Activated CD8-positive, alpha-beta memory T cell treated with anti-CD3 and anti-CD28 coated beads for 36 hours (primary cell): ENCODE measurements around the gene TCL1A. TPM values are rescaled to one million over a fixed set of nuclear protein-coding genes. Genes with fewer than 3 reads are reported as not detected.
"Not testable (repeated sequence)": the region's sequence is repeated elsewhere in the genome, so short reads cannot be mapped to it uniquely, and the experiment has no call there.

Experiments
- CTCF ChIA-PET: fragments of 350-600 bp; sonication (Branson Sonifier 250); formaldehyde crosslinking; loops from one replicate; lab custom pipeline; 2021; ENCODE audit warnings: antibody characterized with exemption; lab: Charles Lee
- POLR2A ChIA-PET: fragments of 350-600 bp; sonication (Branson Sonifier 250); formaldehyde crosslinking; loops from one replicate; lab custom pipeline; 2021; ENCODE audit warnings: antibody characterized with exemption; lab: Charles Lee
- total RNA-seq, 2 experiments: library from RNA; stranded (reverse); gene quantifications; one replicate each; pipeline ENCODE4 v1.2.3, GENCODE V29; 2021

TCL1A gene
- total RNA-seq, result not detected

GRCh38 chr14:95713596-95714371, at the start of gene TCL1A:
TCL1A (minus strand) TSS chr14:95714125; CDS start chr14:95714066, 59 bp downstream.
- POLR2A ChIA-PET, result no interaction called here
- CTCF ChIA-PET, result no interaction called here

GRCh38 chr14:95763032-95763431, 49.1 kb upstream of the TCL1A start:
- POLR2A ChIA-PET, CTCF ChIA-PET: not testable (repeated sequence)

DNA sequence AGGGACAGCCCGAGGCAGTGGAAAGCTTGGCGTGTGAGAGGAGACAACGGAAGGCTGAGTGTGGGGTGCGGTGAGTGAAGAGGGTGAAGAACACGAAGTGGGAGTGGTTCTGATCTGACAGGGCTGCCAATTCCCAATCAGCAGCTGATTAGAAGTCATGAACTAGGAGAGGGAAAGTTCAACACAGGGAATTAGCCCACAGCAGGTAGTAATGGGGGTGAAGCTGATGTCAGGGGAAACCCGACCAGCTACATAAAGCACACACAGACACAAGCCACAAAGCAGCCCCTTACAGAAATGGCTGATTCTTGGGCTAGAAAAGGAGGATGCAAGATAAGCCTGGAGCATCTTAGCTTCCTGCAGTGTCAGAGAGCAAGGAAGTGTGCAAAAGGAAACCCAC, 47.5 kb upstream of the TCL1A start:
- ChIA-PET CTCF (no interaction called here), POLR2A (no interaction called here)

DNA sequence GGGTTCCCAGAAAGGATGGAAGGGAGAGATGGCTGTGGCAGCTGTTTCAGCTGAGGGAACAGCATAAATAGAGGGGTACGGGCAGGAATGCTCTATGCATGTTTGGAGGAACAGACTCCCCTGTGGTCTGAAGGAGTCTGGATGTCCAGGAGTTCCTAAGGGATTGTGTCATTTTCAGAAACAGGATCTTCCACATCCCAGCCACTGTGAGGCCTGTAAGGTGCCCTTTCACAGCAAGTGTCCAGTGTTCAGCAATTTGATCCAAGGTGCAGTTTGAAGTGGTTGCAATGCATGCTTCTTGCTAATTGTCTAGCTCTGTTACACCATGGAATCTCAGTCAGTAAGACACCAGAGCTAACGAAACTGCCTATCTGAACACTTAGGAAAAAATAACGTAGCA, 46.7 kb upstream of the TCL1A start:
- ChIA-PET POLR2A (no interaction called here), CTCF (no interaction called here)

DNA sequence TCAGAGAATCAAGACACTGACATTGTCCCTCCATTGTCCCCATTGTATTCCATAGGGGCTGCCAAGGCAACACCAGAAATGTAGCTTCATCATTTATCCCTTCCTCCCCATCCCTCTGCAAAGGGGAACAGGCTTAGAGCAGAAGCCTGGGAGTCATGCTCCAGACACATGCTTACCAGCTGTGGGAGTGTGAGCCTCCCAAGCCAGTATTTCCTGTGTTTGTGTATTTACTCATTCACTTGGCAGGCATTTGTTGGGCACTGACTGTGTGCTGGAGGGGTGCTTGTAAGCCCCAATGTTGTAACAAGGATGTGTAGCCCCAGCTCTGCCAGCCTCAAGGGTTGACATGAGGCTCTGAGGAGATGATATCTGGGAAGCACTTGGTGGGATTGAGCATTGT, 46.0 kb upstream of the TCL1A start:
- ChIA-PET POLR2A (no interaction called here), CTCF (no interaction called here)

DNA sequence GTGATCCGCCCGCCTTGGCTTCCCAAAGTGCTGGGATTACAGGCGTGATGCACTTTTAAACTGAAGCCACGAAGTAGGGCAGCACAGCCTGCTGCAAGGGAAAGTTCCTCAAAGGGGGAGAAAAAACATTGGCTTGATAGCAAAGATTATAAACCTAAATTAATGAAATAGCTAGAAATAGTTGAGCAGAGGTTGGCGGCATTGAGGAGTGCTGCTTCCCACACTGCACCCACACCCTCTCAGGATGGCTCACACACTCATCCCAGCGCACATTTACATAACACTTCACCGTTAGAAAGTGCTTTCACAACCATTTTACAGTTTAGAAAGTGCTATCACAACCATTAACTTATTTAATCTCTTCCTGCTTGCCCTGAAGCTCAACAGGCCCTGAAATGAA, 44.4 kb upstream of the TCL1A start:
- POLR2A ChIA-PET, result no interaction called here
- CTCF ChIA-PET, result no interaction called here

- ChIA-PET POLR2A (no interaction called here), CTCF (no interaction called here)
Measured at GRCh38 chr14:95756751-95757150, 42.8 kb upstream of the TCL1A start.

DNA sequence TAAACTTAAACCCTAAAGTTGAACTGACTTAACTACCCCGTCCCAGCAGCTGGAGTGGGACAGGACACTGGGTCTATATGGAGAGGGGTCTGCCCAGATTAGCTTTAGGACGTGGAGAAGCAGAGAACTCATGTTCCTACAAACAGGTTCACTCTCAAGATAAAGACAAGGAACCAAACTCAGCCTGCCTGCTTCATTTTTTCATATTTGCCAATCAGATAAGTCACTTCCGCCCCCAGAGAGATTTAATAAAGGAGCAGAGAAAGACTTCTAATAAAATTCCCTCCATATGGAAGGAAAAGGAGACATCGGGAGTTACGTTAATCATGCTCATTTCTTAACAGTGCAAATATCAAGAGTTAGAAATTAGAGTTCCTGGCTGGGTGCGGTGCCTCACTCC, 42.2 kb upstream of the TCL1A start:
- CTCF ChIA-PET, result no interaction called here

DNA sequence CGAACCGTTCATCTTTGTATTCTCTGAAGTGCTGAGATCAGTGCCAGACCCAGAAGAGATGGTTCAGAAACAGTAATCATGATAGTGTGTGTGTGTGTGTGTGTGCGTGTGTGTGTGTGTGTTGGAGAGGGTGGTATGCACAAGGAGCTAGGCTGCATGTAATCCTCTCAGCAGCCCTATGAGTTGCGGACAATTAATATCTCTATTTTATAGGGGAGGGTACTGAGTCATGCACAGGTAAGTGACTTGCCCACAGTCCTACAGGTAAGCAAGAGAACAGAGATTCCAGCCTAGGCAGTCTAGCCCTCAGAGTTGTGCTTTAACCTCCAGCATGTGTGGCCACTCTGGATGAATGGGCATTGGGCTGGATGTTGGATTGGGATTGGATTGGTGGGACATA, 27.9 kb upstream of the TCL1A start:
- CTCF ChIA-PET, result interaction anchor here (0.6 to 0.7 kb wide), 2 partner anchors 267 to 446 kb away, joined by 3 to 4 read pairs; no protein-coding TSS in a partner anchor

More for the DNA sequence above, 42.2 kb upstream of the TCL1A start:
- POLR2A ChIA-PET, result no interaction called here

GRCh38 chr14:95741038-95741490, 27.1 kb upstream of the TCL1A start:
- ChIA-PET POLR2A (no interaction called here), CTCF (no interaction called here)

More for the DNA sequence above, 27.9 kb upstream of the TCL1A start:
- POLR2A ChIA-PET, result no interaction called here

DNA sequence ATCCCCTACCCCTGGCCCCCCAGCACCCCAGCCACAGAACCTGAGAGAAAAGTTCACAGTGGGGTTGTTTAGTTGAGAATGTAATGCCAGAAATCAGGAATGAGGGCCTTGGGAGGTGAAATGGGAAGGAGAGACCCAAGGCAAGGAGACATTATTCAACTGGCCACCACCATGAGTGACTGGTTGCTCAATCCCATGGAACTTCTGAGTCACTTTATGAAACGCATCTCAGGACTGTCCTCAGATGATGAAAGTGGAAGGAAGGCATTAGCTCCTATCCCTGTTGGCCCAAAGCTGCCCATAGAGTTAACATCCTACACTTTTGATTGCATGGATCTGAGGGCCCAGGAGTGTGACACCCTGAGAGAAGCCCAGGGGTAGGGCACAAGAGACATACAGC, 25.4 kb upstream of the TCL1A start:
- ChIA-PET CTCF (no interaction called here), POLR2A (no interaction called here)

GRCh38 chr14:95733212-95733611, 19.3 kb upstream of the TCL1A start:
- ChIA-PET CTCF (no interaction called here), POLR2A (no interaction called here)

GRCh38 chr14:95730126-95730525, 16.2 kb upstream of the TCL1A start:
- CTCF ChIA-PET, result no interaction called here
- POLR2A ChIA-PET, result no interaction called here

GRCh38 chr14:95729402-95730028, 15.6 kb upstream of the TCL1A start:
- CTCF ChIA-PET, POLR2A ChIA-PET: not testable (repeated sequence)

- POLR2A ChIA-PET, result no interaction called here
- CTCF ChIA-PET, result no interaction called here
Measured at GRCh38 chr14:95727056-95727700, 13.3 kb upstream of the TCL1A start.

GRCh38 chr14:95725685-95726336, 11.9 kb upstream of the TCL1A start:
- ChIA-PET POLR2A (no interaction called here), CTCF (interaction anchor here (1.2 kb wide), 1 partner anchor 49 kb away, joined by 3 read pairs; no protein-coding TSS in a partner anchor)

DNA sequence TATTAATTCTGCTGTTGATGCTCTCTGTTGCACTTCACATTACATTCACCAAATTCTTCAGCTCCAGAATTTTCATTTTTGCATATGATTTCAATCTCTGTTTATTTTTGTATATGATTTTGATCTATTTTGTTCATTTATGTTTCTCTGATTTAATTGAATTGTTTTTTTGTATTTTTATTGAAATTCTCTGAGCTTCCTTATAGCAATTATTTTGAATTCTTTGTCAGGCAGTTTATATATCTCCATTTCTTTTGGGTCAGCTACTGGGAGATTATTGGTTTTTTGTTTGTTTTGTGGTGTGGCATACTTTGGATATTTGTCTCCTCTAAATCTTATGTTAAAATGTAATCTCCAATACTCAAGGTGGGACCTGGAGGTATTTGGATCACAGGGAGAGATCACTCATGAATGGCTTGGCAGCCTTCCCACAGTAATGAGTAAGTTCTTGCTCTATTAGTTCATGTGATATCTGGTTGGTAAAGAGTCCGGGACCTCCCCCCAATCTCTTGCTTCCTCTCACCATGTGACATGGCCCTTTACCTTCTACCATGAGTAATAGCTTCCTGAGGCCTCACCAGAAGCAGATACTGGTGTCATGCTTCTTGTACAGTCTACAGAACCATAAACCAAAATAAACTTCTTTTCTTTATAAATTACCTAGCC, 8.7 kb upstream of the TCL1A start:
- ChIA-PET CTCF (no interaction called here), POLR2A (interaction anchor here (0.6 kb wide), 1 partner anchor 12 kb away, joined by 13 read pairs; no protein-coding TSS in a partner anchor)

- ChIA-PET POLR2A (no interaction called here), CTCF (no interaction called here)
Measured at GRCh38 chr14:95712398-95712797, 1.5 kb downstream of the TCL1A start.

DNA sequence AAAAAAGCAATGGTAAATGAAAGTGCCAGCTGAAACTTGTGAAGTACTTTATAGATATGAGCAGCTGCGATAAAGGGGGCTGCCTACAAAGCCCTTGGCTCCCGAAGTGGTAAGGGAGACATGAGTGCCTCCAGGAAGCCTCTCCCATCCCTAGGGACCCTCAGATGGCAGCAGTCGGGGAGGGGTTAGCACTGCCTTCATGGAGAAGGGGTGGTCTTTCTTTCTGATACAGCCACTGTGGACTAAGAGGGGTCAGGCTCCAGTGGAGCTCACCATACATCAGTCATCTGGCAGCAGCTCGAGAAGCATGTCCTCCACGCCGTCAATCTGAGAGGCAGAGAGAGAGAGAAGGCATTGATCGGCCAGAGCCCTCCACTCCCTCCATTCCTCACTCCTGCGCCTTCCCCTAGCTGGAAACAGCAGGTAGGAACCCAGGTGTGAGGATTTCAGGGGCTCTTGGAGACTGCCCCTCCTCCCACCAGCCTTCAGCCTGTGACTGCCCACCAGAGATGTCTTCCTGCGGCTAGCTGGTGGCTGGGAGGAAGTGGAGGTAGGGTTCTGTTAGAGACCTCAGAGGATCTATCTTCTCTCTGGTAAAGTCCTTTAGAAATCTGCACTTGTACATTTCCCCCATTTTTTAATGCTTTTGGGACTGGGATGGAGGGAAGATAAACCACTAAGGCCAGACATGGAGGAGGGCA, 2.3 kb downstream of the TCL1A start:
- ChIA-PET POLR2A (no interaction called here), CTCF (no interaction called here)
